Measurements from ENCODE around the gene EGLN2. TPM values are rescaled to one million over a fixed set of nuclear protein-coding genes. Genes with fewer than 3 reads are reported as not detected.

The EGLN2 gene
- total RNA-seq = 64.8 and 99.0 TPM in 2 replicates

GRCh38 chr19:40798683-40799557 is at the start of gene EGLN2:
TSS of gene EGLN2 (plus strand) at chr19:40799191. CDS start at chr19:40800573, 1,382 bp downstream.

GRCh38 chr19:40750058-40750873 is 48.7 kb upstream of the EGLN2 start, which contains the start of gene ACTMAP:
TSS of gene ACTMAP (minus strand) at chr19:40750477. CDS start at chr19:40749803, 674 bp downstream.

GRCh38 chr19:40750874-40751537 is 48.0 kb upstream of the EGLN2 start, which contains the start of gene SNRPA:
TSS of gene SNRPA (plus strand) at chr19:40751203. CDS start at chr19:40751409, 206 bp downstream.

GRCh38 chr19:40774916-40775631 is 23.9 kb upstream of the EGLN2 start, which contains the start of gene MIA:
TSS of gene MIA (plus strand) at chr19:40775521. CDS start at chr19:40775543, 22 bp downstream.

GRCh38 chr19:40777937-40778705 is 20.9 kb upstream of the EGLN2 start, which contains the start of gene RAB4B:
TSS of gene RAB4B (plus strand) at chr19:40778247. CDS start at chr19:40778376, 129 bp downstream.

GRCh38 chr19:40850277-40850676 is 51.3 kb downstream of the EGLN2 start, which contains the start of gene CYP2A6:
TSS of gene CYP2A6 (minus strand) at chr19:40850447. CDS start at chr19:40850426, 21 bp downstream.

Other genes starting within 250 kb of the EGLN2 start
- gene SHKBP1, start 222.3 kb upstream of the EGLN2 start, total RNA-seq = 56.2 and 72.0 TPM in 2 replicates
- gene LTBP4, start 197.8 kb upstream of the EGLN2 start, total RNA-seq = 45.9 and 59.1 TPM in 2 replicates
- gene NUMBL, start 108.5 kb upstream of the EGLN2 start, total RNA-seq = 37.2 and 43.6 TPM in 2 replicates
- gene COQ8B, start 82.3 kb upstream of the EGLN2 start, total RNA-seq = 19.3 and 23.8 TPM in 2 replicates
- 17.8 and 17.9 TPM in 2 replicates for gene ITPKC, start 82.1 kb upstream of the EGLN2 start, total RNA-seq
- gene ACTMAP, start 48.7 kb upstream of the EGLN2 start, total RNA-seq = 1.6 and 2.9 TPM in 2 replicates
- 36.8 and 62.7 TPM in 2 replicates for gene SNRPA, start 48.0 kb upstream of the EGLN2 start, total RNA-seq
- gene MIA, start 23.7 kb upstream of the EGLN2 start, total RNA-seq = not detected in 2 replicates
- gene RAB4B, start 20.9 kb upstream of the EGLN2 start, total RNA-seq = 28.9 and 30.1 TPM in 2 replicates
- gene CYP2A6, start 51.3 kb downstream of the EGLN2 start, total RNA-seq = not detected in 2 replicates
- not detected in 2 replicates for gene CYP2A7, start 83.0 kb downstream of the EGLN2 start, total RNA-seq
- gene CYP2B6, start 192.1 kb downstream of the EGLN2 start, total RNA-seq = not detected in 2 replicates